HepG2 (cell line): ENCODE results near the gene MMP17. TPM values are rescaled to one million over a fixed set of nuclear protein-coding genes. Genes with fewer than 3 reads are reported as not detected.

Experiments used
- ATAC-seq: fragments of 200-7000 bp; cut with Tn5 transposase; 3 replicates; pipeline ENCODE4 v1.9.1; 2020; ENCODE audit warnings: mild to moderate bottlenecking, moderate library complexity
- BruUV-seq: library from RNA; stranded (reverse); fragments of 400-500 nt; replicated peaks from 2 replicates; lab custom pipeline; 2021; lab: Mats Ljungman, UMichigan
- CTCF ChIA-PET: fragments of 300-600 bp; formaldehyde crosslinking; extraction: SDS; loops from one replicate; lab custom pipeline; 2021; ENCODE audit warnings: low total read pairs, inconsistent platforms, low intra/inter-chr PET ratio; lab: Yijun Ruan, JAX
- POLR2A ChIA-PET: fragments of 350-600 bp; sonication (Branson Sonifier 250); formaldehyde crosslinking; loops from one replicate; lab custom pipeline; 2020; ENCODE audit warnings: antibody characterized with exemption, inconsistent platforms; lab: Yijun Ruan, JAX
- DNase-seq: peaks from one replicate; pipeline ENCODE4 v3.0.0-alpha.2; 2015; ENCODE audit warnings: low spot score
- FAIRE-seq: peaks from 3 replicates; lab custom pipeline; 2011; peaks lifted over from hg19 to GRCh38; lab: Jason Lieb, UNC
- H2AFZ ChIP-seq: one replicate; pipeline ENCODE4 v1.6.1; 2011; ENCODE audit warnings: low read length, inconsistent platforms
- H3K27ac ChIP-seq: fragments of 300-600 bp; 3 replicates; pipeline ENCODE4 v1.8.0; 2011; ENCODE audit warnings: mixed run types, mild to moderate bottlenecking, mixed read lengths, low read length, inconsistent platforms; ENCODE audit not compliant: insufficient read depth; ENCODE audit errors: extremely low read length
- H3K27me3 ChIP-seq, 2 experiments: fragments of 200-600 bp in 1 of 2; 2 replicates in 1 of 2; 3 replicates in 1 of 2; pipeline versions ENCODE4 v1.6.0 to v1.8.0; 2011; ENCODE audit warnings: low read length in 2 of 2, mild to moderate bottlenecking in 2 of 2, moderate library complexity in 2 of 2, inconsistent platforms in 1 of 2; ENCODE audit not compliant: insufficient read depth in 2 of 2, control insufficient read depth in 1 of 2
- H3K36me3 ChIP-seq, 2 experiments: fragments of 200-600 bp in 1 of 2; replicated peaks in 1 of 2; 2 replicates in 1 of 2; 3 replicates in 1 of 2; pipeline versions ENCODE4 v1.5.1 to v1.8.0; 2011; ENCODE audit warnings: low read length in 2 of 2, inconsistent platforms in 1 of 2; ENCODE audit not compliant: insufficient read depth in 2 of 2, control insufficient read depth in 1 of 2
- H3K4me1 ChIP-seq: 2 replicates; pipeline ENCODE4 v1.5.1; 2012; ENCODE audit warnings: low read length, inconsistent platforms; ENCODE audit not compliant: insufficient read depth
- H3K4me2 ChIP-seq: 2 replicates; pipeline ENCODE4 v1.6.0; 2011; ENCODE audit warnings: low read depth, low read length, inconsistent platforms
- H3K4me3 ChIP-seq, 3 experiments: fragments of 200-600 bp in 1 of 3; sonication (generic), shearing (Covaris generic) in 1 of 3; replicated peaks in 1 of 3; 2 replicates each; pipeline ENCODE4 v1.5.1; 2011 to 2016; ENCODE audit warnings: low read length in 3 of 3, inconsistent platforms in 2 of 3, low read depth in 2 of 3, mild to moderate bottlenecking in 2 of 3, control low read depth in 1 of 3, mixed read lengths in 1 of 3; ENCODE audit not compliant: insufficient read depth in 1 of 3
- H3K79me2 ChIP-seq: one replicate; pipeline ENCODE4 v1.6.1; 2011; ENCODE audit warnings: low read length, inconsistent platforms; ENCODE audit not compliant: insufficient read depth
- H3K9ac ChIP-seq: 2 replicates; pipeline ENCODE4 v1.6.0; 2011; ENCODE audit warnings: mild to moderate bottlenecking, low read depth, low read length, inconsistent platforms; ENCODE audit not compliant: insufficient read depth
- H3K9me3 ChIP-seq: 2 replicates; pipeline ENCODE4 v1.5.1; 2012; ENCODE audit warnings: mild to moderate bottlenecking, low read length
- H4K20me1 ChIP-seq: 2 replicates; pipeline ENCODE4 v1.6.0; 2011; ENCODE audit warnings: inconsistent platforms, mild to moderate bottlenecking, low read length, moderate library complexity; ENCODE audit not compliant: insufficient read depth
- BORCS8-MEF2B ChIP-seq: sonication (generic); formaldehyde crosslinking; IDR thresholded peaks from 2 replicates; pipeline ENCODE4 v1.8.0; 2022; ENCODE audit warnings: mild to moderate bottlenecking, missing genetic modification reagents
- ETV5 ChIP-seq: IDR thresholded peaks from 2 replicates; pipeline ENCODE4 v1.6.1; 2018; ENCODE audit warnings: missing biosample characterization, missing genetic modification reagents, inconsistent platforms, borderline replicate concordance
- HNF1A ChIP-seq, 2 experiments: sonication (generic) in 1 of 2; formaldehyde crosslinking in 1 of 2; IDR thresholded peaks; 2 replicates each; pipeline versions ENCODE4 v1.4.0 to v1.6.1; 2016 to 2020; ENCODE audit warnings: borderline replicate concordance in 1 of 2, low read depth in 1 of 2, mild to moderate bottlenecking in 1 of 2, missing genetic modification reagents in 1 of 2
- NFATC3 ChIP-seq: sonication (generic); formaldehyde crosslinking; IDR thresholded peaks from 2 replicates; pipeline ENCODE4 v1.5.1; 2020; ENCODE audit warnings: mild to moderate bottlenecking, missing genetic modification reagents
- TEAD3 ChIP-seq: optimal IDR thresholded peaks from 2 replicates; pipeline ENCODE3; 2016; ENCODE audit warnings: borderline replicate concordance
- ZNF12 ChIP-seq: sonication (generic); formaldehyde crosslinking; IDR thresholded peaks from 2 replicates; pipeline ENCODE4 v1.5.0; 2020; ENCODE audit warnings: missing genetic modification reagents
- ZNF205 ChIP-seq: IDR thresholded peaks from 2 replicates; pipeline ENCODE4 v1.6.1; 2018; ENCODE audit warnings: missing biosample characterization, missing genetic modification reagents
- ZNF530 ChIP-seq: sonication (generic); formaldehyde crosslinking; IDR thresholded peaks from 2 replicates; pipeline ENCODE4 v1.5.0; 2020; ENCODE audit warnings: low read depth, mild to moderate bottlenecking, missing genetic modification reagents
- ZNF589 ChIP-seq: sonication (generic); formaldehyde crosslinking; conservative IDR thresholded peaks from 2 replicates; pipeline ENCODE4 v1.8.0; 2022; ENCODE audit warnings: mild to moderate bottlenecking, moderate library complexity, missing genetic modification reagents
- ZNF646 ChIP-seq: sonication (generic); formaldehyde crosslinking; IDR thresholded peaks from 2 replicates; pipeline ENCODE4 v1.9.0; 2021; ENCODE audit warnings: mild to moderate bottlenecking, missing genetic modification reagents
- ZNF790 ChIP-seq: sonication (generic); formaldehyde crosslinking; IDR thresholded peaks from 2 replicates; pipeline ENCODE4 v1.8.0; 2022; ENCODE audit warnings: missing genetic modification reagents, mild to moderate bottlenecking, borderline replicate concordance
- ZSCAN20 ChIP-seq: sonication (generic); formaldehyde crosslinking; IDR thresholded peaks from 2 replicates; pipeline ENCODE4 v1.4.0; 2020; ENCODE audit warnings: missing genetic modification reagents, mild to moderate bottlenecking, borderline replicate concordance
- WGBS: methylation state at CpG from one replicate; pipeline ENCODE4 v1.1.6; 2017; ENCODE audit warnings: low lambda C conversion rate; 5-methylcytosine and 5-hydroxymethylcytosine counted together
- in situ Hi-C: cut with HindIII; loops from 2 replicates; pipeline ENCODE4 v1.10.0; 2017; ENCODE audit warnings: low pct_unique_long_range_greater_than_20kb; ENCODE audit not compliant: extremely low pct_ligation_motif_present
- intact Hi-C: fragments of 100-400 bp; cut with micrococcal nuclease; formaldehyde crosslinking; loops from one replicate; pipeline ENCODE4 v1.10.0; 2022; ENCODE audit not compliant: unreplicated experiment
- polyA plus RNA-seq, 8 experiments: library from polyadenylated mRNA; depleted of rRNA in 3 of 8; stranded (reverse) in 7 of 8; unstranded in 1 of 8; fragments of >200 nt; fragmentation: Illumina TruSeq in 4 of 8; extraction: Trizol in 4 of 8; gene quantifications; 2 replicates each; pipeline versions ENCODE4 v1.2.1 to v1.2.3, GENCODE V29; 2011 to 2016; ENCODE audit warnings: low read depth in 4 of 8, missing spikeins in 1 of 8, mixed read lengths in 1 of 8; ENCODE audit not compliant: insufficient read depth in 1 of 8
- total RNA-seq, 5 experiments: library from RNA; depleted of rRNA; stranded (reverse); fragments of >200 nt; fragmentation: Illumina TruSeq; extraction: Trizol; gene quantifications; 2 replicates each; pipeline ENCODE4 v1.2.3, GENCODE V29; 2016; ENCODE audit warnings: low read depth in 1 of 5
- TF ChIP-seq, protein P1 (sequence below): sonication (generic); formaldehyde crosslinking; IDR thresholded peaks from 2 replicates; pipeline ENCODE4 v1.4.0; 2020; ENCODE audit warnings: mild to moderate bottlenecking, missing genetic modification reagents

The MMP17 gene
- total and polyA plus RNA-seq, 2 of the 13 experiments (the other 11 are each of a cell fraction or from before 2014, with no cell fraction given), result 0.55 to 0.80 TPM

DNA sequence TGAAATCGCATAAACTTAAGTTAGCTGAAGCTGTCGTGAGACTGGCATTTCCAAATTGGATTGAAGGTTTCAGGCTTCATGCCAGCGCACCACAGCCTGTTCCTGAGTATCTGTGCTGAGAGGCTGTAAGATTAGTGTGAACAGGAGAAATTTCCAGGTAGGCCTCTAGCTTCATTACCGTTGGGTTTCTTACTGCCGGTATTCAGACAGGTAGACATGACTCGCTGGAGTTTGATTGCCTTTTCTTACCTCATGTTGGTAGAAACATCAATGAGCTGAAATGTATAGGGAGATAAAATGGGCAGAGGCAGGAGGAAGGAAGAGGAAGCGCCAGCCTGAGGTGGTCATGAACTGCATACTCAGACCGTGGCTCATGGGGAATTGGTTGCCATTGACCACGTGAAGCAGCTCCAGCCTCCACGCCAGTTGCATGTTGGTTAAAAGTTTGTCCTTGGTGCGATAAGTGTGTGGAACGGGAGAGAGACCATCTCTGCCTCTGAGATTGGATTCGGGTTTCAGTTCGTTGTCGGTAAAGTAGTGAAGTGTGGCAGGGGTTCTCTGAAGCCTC lies 42.3 kb upstream of the MMP17 start:
- intact Hi-C loops, result no loop called here
- FAIRE-seq (no peak), ATAC-seq (no peak), DNase-seq (no peak)
- in situ Hi-C loops, result no loop called here
- TF ChIP-seq ZNF589 (CRISPR knock-in tag) (no peak), ZNF530 (no peak), ZNF646 (no peak), TEAD3 (CRISPR knock-in tag) (no peak), ETV5 (CRISPR knock-in tag) (no peak), ZSCAN20 (CRISPR knock-in tag) (no peak), ZNF205 (CRISPR knock-in tag) (no peak), ZNF790 (CRISPR knock-in tag) (no peak), NFATC3 (no peak), HNF1A (IDR thresholded peaks at IDR 0.05; ENCODE audit: low read depth) (no peak), HNF1A (CRISPR knock-in tag; IDR thresholded peaks at IDR 0.05; ENCODE audit: borderline replicate concordance) (no peak), ZNF12 (CRISPR knock-in tag) (no peak), BORCS8-MEF2B (CRISPR knock-in tag) (no peak)
- TF ChIP-seq, protein P1, sequence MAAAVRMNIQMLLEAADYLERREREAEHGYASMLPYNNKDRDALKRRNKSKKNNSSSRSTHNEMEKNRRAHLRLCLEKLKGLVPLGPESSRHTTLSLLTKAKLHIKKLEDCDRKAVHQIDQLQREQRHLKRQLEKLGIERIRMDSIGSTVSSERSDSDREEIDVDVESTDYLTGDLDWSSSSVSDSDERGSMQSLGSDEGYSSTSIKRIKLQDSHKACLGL, result no peak
- H3K9ac ChIP-seq, result no peak overlapping the region
- CTCF ChIA-PET, result no interaction called here
- H3K9me3 ChIP-seq, result no peaks in the 10 kb centered on the region
- no peak overlapping the region for H3K4me3 ChIP-seq
- no TSS peak for BruUV-seq
- WGBS, result 96% methylated on average over 13 of the region's 15 CpGs
- H3K4me1 ChIP-seq, result no peaks in the 10 kb centered on the region
- H3K27ac ChIP-seq, result no peak overlapping the region
- POLR2A ChIA-PET, result no interaction called here
- H3K4me2 ChIP-seq, result no peak overlapping the region
- no peaks in the 10 kb centered on the region for H3K27me3 ChIP-seq
- no peaks in the 10 kb centered on the region for H3K79me2 ChIP-seq
- H4K20me1 ChIP-seq, result no peaks in the 10 kb centered on the region
- H3K36me3 ChIP-seq, result peaks cover 9 to 52% of the 10 kb centered on the region in 2 experiments; a peak in 4 of 5 replicates
- no peak overlapping the region for H2AFZ ChIP-seq
